Stimulated activated CD4-positive, alpha-beta T cell treated with anti-CD3 and anti-CD28 coated beads, Interleukin-4, amount 100 ng/mL, for 48 hours (primary cell): Measurements from ENCODE around the gene TRIM6.
"Not testable (repeated sequence)": the region's sequence is repeated elsewhere in the genome, so short reads cannot be mapped to it uniquely, and the experiment has no call there.

Experiments used
- DNase-seq, 2 donors: peaks; one replicate each; pipeline ENCODE4 v3.0.0-alpha.2; 2020; ENCODE audit warnings: low read depth in 2 of 2

The TRIM6 gene

GRCh38 chr11:5596607-5597201 lies at the start of gene TRIM6:
TSS of gene TRIM6 (plus strand) at chr11:5596637. CDS start at chr11:5596898, 261 bp downstream.
- DNase-seq = no peak

DNA sequence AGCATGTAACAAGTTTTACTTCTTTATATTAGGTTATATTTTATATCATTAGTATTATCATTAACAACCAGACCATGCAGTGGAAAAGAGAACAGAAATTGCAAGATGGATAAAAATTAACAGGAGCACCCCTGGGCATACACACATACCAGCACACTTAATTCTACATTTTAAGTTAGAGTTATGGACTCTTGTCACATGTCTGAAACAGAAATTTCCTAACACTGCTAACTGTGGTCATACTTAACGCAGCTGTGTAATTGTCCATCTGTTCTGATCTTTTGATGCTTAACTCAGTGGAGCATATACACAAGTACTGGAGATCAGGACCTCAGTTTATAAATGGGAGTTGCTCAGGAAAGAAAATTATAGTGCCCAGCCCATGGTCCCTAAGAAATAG lies 48.5 kb upstream of the TRIM6 start:
- no peak for DNase-seq

DNA sequence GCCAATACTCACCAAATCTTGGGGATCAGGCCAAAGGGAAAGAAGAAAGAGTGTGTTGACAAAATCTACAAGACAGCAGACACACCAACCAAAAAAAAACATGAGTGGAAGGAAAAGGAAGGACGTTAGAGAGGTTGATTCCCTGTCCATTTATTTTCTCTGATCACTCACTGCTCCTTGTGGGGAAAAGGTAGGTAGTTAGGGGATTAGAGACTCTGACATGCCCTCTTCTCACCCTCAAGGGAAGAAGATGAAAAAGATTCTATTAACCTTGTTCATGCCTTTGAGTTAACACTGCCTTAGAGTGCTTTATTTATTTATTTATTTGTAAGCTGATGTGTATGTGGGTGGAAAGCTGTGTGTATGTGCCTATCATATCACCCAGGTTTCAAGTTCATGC lies 48.0 kb upstream of the TRIM6 start, which contains the start of gene OR52H1:
TSS of gene OR52H1 (minus strand) at position 101 of the 400 bp plus-strand sequence. CDS start 3,035 bp downstream, outside the sequence.
- no peak for DNase-seq

DNA sequence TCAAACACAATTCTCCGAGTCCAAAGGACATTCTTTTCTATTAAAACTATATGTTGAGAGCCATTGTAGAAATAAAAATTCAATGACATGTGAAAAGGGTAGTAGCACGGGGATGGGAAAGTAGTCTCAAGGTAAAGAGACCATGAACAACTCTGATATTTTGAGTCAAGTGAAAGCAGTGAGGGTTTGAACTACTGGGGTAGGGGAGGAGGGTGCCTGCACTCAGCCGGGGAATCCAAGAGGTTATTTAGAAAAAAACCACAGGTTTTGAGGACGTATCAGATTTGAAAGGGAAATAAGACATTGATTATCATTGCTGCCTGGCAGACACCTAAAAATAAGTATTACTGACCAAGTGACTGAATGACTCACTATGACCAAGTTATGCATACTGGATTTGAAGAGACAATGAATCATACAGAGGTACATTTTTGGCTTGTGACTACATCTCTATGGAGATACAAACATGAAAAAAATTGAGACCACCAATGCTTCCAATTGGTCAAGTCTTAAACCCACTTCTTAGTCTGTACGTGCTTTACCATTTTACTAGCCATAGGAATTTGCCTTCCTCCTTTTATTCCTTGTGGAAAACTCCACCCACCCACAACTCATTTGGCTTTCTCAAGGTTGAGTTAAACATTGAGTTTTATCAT lies 45.9 kb upstream of the TRIM6 start:
- DNase-seq = no peak

DNA sequence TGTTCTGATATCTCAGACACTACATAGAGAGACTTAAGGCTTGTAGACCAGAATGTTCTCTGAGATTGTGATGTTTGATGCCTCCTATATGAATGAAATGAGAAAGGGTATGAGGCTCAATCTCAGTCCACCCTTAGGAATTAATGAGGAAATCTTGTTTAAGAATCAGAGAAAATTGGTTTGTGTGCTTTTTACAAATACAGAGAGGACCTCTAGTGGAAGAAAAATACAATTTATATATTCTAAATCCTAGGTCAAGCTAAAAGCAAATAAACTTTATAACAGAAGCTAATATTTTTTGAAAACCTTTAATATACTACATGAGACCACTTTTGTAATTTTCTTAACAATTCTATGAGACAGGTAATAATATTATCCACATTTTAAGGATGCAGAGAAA lies 43.1 kb upstream of the TRIM6 start:
- DNase-seq = no peak

DNA sequence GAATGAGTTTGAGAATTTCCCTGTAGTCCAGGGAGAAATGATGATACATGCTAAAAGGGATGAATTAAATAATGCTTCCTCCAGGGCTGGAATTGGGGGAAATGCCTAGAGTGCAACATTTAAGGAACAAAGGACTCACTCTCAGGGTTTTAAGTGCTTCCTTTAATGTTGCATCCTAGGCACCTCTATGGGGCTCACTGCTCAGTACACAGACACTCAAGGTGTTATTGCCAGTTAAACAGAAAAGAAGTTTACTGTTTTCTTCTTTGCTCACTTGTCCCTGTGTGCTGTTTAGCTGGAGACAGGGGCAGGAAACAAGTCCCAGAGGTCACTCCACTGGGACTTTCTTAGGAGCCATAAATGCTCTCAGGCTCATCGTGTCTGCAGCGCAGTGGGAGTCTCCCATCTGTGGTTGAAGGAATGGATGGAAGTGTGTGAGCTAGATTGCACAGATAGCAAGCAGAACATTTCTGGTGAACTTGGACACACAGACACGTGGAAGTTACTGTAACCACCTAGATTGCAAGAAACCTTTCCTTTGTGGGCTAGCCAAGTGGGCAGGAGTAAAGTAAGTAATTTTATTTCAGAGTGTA lies 39.7 kb upstream of the TRIM6 start:
- no peak for DNase-seq

GRCh38 chr11:5557751-5558150 lies 38.7 kb upstream of the TRIM6 start:
- no peak for DNase-seq

DNA sequence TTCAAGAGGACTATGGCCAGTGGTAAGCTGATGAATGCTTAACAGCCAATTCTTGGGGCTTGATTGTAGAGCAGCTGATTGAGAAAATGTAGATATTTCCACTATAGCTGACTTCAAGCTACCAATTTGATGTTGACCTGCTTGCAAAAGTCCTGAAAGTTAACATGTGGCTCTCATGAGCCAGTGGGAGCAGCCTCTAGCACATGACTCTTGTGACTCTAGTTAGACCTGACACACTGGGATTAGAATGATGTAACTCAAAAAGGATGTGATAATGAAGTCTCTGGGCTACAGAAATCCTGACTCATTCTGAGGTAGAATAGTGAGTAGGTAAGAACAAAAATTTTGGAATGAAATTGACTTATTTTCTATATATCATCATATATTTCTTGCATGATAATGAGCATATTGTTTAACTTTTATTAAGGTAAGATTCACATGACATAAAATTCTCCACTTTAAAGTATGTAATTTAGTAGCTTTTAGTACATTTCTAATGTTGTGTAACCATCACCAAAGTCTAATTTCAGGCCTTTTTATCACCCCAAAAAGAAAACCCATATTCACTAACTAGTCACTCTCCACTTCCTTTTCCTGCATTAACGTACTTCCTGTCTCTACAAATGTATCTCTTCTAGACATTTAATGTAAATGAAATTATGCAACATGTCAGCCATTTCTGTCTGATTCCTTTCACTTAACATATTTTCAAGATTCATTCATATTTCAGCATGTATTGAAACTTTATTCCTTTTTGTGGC lies 32.0 kb upstream of the TRIM6 start:
- DNase-seq = no peak

GRCh38 chr11:5574654-5575053 lies 21.8 kb upstream of the TRIM6 start:
- DNase-seq = no peak

- DNase-seq = no peak
Observed at GRCh38 chr11:5575152-5575551, 21.3 kb upstream of the TRIM6 start.

DNA sequence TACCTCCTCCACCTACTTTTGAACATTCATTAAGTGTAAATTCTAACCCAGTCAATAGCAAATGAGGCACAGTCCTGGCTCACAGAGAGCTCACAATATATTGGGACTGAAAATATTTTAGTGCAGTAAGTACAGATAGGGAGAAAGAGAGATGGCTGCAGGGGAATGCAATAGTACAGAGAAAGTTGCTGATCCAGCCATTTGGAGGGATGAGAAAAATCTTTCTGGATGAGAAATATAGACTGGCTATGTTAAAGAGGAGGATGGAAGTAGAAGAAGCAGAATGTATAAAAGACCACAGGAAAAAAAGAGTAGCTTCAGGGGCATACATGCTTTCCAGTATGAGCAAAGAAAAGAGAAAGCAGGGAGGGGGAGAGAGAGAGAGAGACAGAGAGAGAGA lies 19.3 kb upstream of the TRIM6 start:
- DNase-seq = no peak

- no peak for DNase-seq
Observed at GRCh38 chr11:5580577-5580976, 15.9 kb upstream of the TRIM6 start, which contains the start of gene OR52B6. TSS of gene OR52B6 (plus strand) at chr11:5580877. CDS start at chr11:5580877, 0 bp downstream.

- DNase-seq = no peak
Observed at GRCh38 chr11:5581014-5581413, 15.4 kb upstream of the TRIM6 start.

DNA sequence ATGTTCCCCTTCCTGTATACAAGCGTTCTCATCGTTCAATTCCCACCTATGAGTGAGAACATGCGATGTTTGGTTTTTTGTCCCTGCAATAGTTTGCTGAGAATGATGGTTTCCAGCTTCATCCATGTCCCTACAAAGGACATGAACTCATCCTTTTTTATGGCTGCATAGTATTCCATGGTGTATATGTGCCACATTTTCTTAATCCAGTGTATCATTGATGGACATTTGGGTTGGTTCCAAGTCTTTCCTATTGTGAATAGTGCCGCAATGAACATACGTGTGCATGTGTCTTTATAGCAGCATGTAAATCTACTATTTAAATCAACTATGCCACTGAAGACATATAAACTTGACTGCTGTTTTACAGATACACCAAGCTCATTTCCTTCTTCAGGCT lies 12.0 kb upstream of the TRIM6 start:
- DNase-seq = not testable (repeated sequence)

- not testable (repeated sequence) for DNase-seq
Observed at GRCh38 chr11:5589906-5590305, 6.5 kb upstream of the TRIM6 start.

DNA sequence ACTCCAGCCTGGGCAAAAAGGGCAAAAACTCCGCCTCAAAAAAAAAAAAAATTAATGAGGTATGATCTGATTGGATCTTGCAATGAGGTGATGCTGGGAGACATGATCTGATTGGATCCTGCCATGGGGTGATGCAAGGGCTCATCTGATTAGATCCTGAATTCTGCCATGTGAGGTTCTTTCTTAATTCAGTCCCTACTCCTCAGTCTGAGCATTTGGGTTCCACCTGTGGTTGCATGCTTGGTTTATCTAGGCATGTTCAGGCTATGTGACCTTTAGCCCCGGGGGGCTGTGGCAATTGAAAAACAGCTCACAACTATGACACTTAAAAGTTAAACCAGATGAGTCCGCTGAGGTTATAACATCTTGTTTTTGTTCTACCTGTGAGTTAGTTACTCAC lies 4.8 kb upstream of the TRIM6 start:
- DNase-seq = no peak

- no peak for DNase-seq
Observed at GRCh38 chr11:5592615-5593014, 3.8 kb upstream of the TRIM6 start.

- no peak for DNase-seq
Observed at GRCh38 chr11:5593146-5593545, 3.3 kb upstream of the TRIM6 start.

DNA sequence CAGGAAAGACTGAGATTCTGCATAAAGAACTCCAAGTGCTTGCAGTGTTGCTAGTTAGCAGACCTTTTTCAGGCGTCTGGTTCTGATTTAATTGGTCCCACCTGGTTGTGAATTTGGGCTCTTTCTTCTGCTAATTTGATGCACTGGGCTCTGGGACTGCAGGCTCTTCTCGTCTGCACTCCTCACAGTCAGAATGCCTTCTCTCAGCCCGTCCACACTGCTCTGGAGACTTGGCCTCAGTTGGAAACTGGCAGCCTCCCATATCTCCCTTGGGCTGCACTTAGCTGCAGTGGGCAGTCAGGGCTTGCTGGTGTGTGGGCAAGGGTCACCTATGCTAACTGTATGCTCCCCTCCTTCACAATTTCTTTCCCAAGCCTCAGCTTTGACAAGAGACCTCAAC lies 1.5 kb downstream of the TRIM6 start:
- no peak for DNase-seq

- DNase-seq = peak; percentile 25 to 37
Observed at GRCh38 chr11:5600374-5600851, 4.0 kb downstream of the TRIM6 start.

DNA sequence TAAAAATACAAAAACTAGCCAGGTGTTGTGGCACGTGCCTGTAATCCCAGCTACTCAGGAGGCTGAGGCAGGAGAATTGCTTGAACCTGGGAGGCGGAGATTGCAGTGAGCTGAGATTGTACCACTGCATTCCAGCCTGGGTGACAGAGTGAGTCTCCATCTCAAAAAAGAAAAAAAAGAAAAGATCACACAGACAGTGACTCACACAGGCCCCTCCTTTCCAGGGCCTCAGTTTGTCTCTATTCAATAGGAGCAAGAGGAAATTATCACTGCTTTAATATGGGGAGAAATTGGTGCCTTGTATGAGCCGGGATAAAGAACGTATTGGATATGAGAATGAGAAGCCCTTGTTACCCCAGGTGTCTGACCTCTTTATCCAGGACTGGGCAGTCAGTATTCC lies 6.4 kb downstream of the TRIM6 start:
- DNase-seq = not testable (repeated sequence)

DNA sequence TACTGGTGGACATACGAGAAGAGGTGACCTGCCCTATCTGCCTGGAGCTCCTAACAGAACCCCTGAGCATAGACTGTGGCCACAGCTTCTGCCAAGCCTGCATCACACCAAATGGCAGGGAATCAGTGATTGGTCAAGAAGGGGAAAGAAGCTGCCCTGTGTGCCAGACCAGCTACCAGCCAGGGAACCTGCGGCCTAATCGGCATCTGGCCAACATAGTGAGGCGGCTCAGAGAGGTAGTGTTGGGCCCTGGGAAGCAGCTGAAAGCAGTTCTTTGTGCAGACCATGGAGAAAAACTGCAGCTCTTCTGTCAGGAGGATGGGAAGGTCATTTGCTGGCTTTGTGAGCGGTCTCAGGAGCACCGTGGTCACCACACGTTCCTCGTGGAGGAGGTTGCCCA lies 6.9 kb downstream of the TRIM6 start:
- no peak for DNase-seq
